Skeletal muscle satellite cell (primary cell): ENCODE data around the gene COL26A1.
"Not testable (repeated sequence)": the region's sequence is repeated elsewhere in the genome, so short reads cannot be mapped to it uniquely, and the experiment has no call there.

Source experiments
- H3K27me3 ChIP-seq: 2 replicates; pipeline ENCODE4 v1.7.0; 2013; ENCODE audit warnings: low read length; ENCODE audit not compliant: control insufficient read depth, insufficient read depth
- H3K36me3 ChIP-seq: 2 replicates; pipeline ENCODE4 v1.7.0; 2013; ENCODE audit warnings: mild to moderate bottlenecking, control low read depth, low read length; ENCODE audit not compliant: insufficient read depth
- H3K4me1 ChIP-seq: 2 replicates; pipeline ENCODE4 v1.7.0; 2013; ENCODE audit warnings: low read length; ENCODE audit not compliant: control insufficient read depth, insufficient read depth
- H3K4me2 ChIP-seq: 2 replicates; pipeline ENCODE4 v1.7.0; 2013; ENCODE audit warnings: mild to moderate bottlenecking, low read length
- H3K4me3 ChIP-seq: 2 replicates; pipeline ENCODE4 v1.7.0; 2013; ENCODE audit warnings: low read length
- H3K9ac ChIP-seq: 2 replicates; pipeline ENCODE4 v1.7.0; 2013; ENCODE audit warnings: mild to moderate bottlenecking, low read depth, low read length, moderate library complexity
- H3K9me3 ChIP-seq: replicated peaks from 2 replicates; pipeline ENCODE4 v1.7.0; 2013; ENCODE audit warnings: mild to moderate bottlenecking, control low read depth, low read length

Gene COL26A1

GRCh38 chr7:101465576-101466196 lies 103.0 kb downstream of the COL26A1 start:
- Histone ChIP-seq H3K4me3 (no peak overlapping the region), H3K9me3 (no peaks in the 10 kb centered on the region), H3K36me3 (no peaks in the 10 kb centered on the region), H3K9ac (no peak overlapping the region), H3K27me3 (peaks cover 14% of the 10 kb centered on the region), H3K4me1 (no peaks in the 10 kb centered on the region), H3K4me2 (no peak overlapping the region)

- Histone ChIP-seq H3K9ac (no peak overlapping the region), H3K4me2 (no peak overlapping the region), H3K4me1 (no peaks in the 10 kb centered on the region)
These were observed 104.2 kb downstream of the COL26A1 start for GRCh38 chr7:101466871-101467270.

GRCh38 chr7:101468546-101469275 lies 106.0 kb downstream of the COL26A1 start:
- Histone ChIP-seq H3K27me3 (peaks cover 17% of the 10 kb centered on the region), H3K9ac (no peak overlapping the region), H3K4me1 (no peaks in the 10 kb centered on the region), H3K4me3 (no peak overlapping the region), H3K4me2 (no peak overlapping the region), H3K36me3 (no peaks in the 10 kb centered on the region), H3K9me3 (no peaks in the 10 kb centered on the region)

More at GRCh38 chr7:101466871-101467270, 104.2 kb downstream of the COL26A1 start:
- Histone ChIP-seq H3K36me3 (no peaks in the 10 kb centered on the region), H3K4me3 (no peak overlapping the region), H3K9me3 (no peaks in the 10 kb centered on the region), H3K27me3 (peaks cover 17% of the 10 kb centered on the region)

GRCh38 chr7:101470668-101471487 lies 108.2 kb downstream of the COL26A1 start:
- Histone ChIP-seq H3K9me3 (no peaks in the 10 kb centered on the region), H3K4me2 (no peak overlapping the region), H3K36me3 (no peaks in the 10 kb centered on the region), H3K4me1 (no peaks in the 10 kb centered on the region), H3K27me3 (peaks cover 25% of the 10 kb centered on the region), H3K4me3 (no peak overlapping the region), H3K9ac (no peak overlapping the region)

GRCh38 chr7:101474178-101474577 lies 111.5 kb downstream of the COL26A1 start:
- H3K9ac ChIP-seq: no peak overlapping the region
- peaks cover 16% of the 10 kb centered on the region for H3K27me3 ChIP-seq
- peaks cover 5% of the 10 kb centered on the region for H3K9me3 ChIP-seq
- no peaks in the 10 kb centered on the region for H3K36me3 ChIP-seq
- H3K4me2 ChIP-seq: no peak overlapping the region
- no peaks in the 10 kb centered on the region for H3K4me1 ChIP-seq
- no peak overlapping the region for H3K4me3 ChIP-seq

GRCh38 chr7:101475691-101476090 lies 113.0 kb downstream of the COL26A1 start:
- H3K27me3 ChIP-seq: peaks cover 13% of the 10 kb centered on the region
- not testable (repeated sequence) for H3K4me3 ChIP-seq, H3K4me1 ChIP-seq, H3K36me3 ChIP-seq, H3K4me2 ChIP-seq, H3K9me3 ChIP-seq, H3K9ac ChIP-seq

- no peak overlapping the region for H3K4me2 ChIP-seq
These were observed 116.5 kb downstream of the COL26A1 start for GRCh38 chr7:101479217-101479616.

GRCh38 chr7:101486056-101486432 lies 123.4 kb downstream of the COL26A1 start:
- H3K9ac ChIP-seq, H3K4me1 ChIP-seq: not testable (repeated sequence)

More at GRCh38 chr7:101479217-101479616, 116.5 kb downstream of the COL26A1 start:
- peaks cover 10% of the 10 kb centered on the region for H3K27me3 ChIP-seq
- no peaks in the 10 kb centered on the region for H3K4me1 ChIP-seq
- no peaks in the 10 kb centered on the region for H3K36me3 ChIP-seq
- H3K9me3 ChIP-seq: peaks cover 5% of the 10 kb centered on the region
- H3K4me3 ChIP-seq: no peak overlapping the region
- no peak overlapping the region for H3K9ac ChIP-seq

GRCh38 chr7:101486433-101487104 lies 123.9 kb downstream of the COL26A1 start:
- peaks cover 40% of the 10 kb centered on the region for H3K27me3 ChIP-seq
- no peak overlapping the region for H3K9ac ChIP-seq
- peak overlapping the region; percentile 3 for H3K4me2 ChIP-seq
- no peak overlapping the region for H3K4me3 ChIP-seq
- peaks cover 5% of the 10 kb centered on the region for H3K4me1 ChIP-seq
- no peaks in the 10 kb centered on the region for H3K36me3 ChIP-seq
- no peaks in the 10 kb centered on the region for H3K9me3 ChIP-seq

More at GRCh38 chr7:101486056-101486432, 123.4 kb downstream of the COL26A1 start:
- not testable (repeated sequence) for H3K9me3 ChIP-seq, H3K36me3 ChIP-seq, H3K4me3 ChIP-seq, H3K4me2 ChIP-seq
- peaks cover 40% of the 10 kb centered on the region for H3K27me3 ChIP-seq

- Histone ChIP-seq H3K4me3 (no peak overlapping the region), H3K4me1 (peaks cover 5% of the 10 kb centered on the region), H3K27me3 (peaks cover 44% of the 10 kb centered on the region), H3K9me3 (no peaks in the 10 kb centered on the region), H3K9ac (no peak overlapping the region), H3K4me2 (no peak overlapping the region), H3K36me3 (no peaks in the 10 kb centered on the region)
These were observed 124.4 kb downstream of the COL26A1 start for GRCh38 chr7:101487105-101487458.

- no peak overlapping the region for H3K4me2 ChIP-seq
- H3K36me3 ChIP-seq: no peaks in the 10 kb centered on the region
- no peak overlapping the region for H3K4me3 ChIP-seq
- H3K9me3 ChIP-seq: no peaks in the 10 kb centered on the region
- H3K9ac ChIP-seq: no peak overlapping the region
- H3K27me3 ChIP-seq: peaks cover 40% of the 10 kb centered on the region
- H3K4me1 ChIP-seq: peaks cover 5% of the 10 kb centered on the region
These were observed 125.1 kb downstream of the COL26A1 start for GRCh38 chr7:101487753-101488152.
